Keratinocyte (primary cell): ENCODE results near the gene HOXB7. TPM values are rescaled to one million over a fixed set of nuclear protein-coding genes. Genes with fewer than 3 reads are reported as not detected.

Experiments used
- DNase-seq: peaks from one replicate; pipeline ENCODE4 v3.0.0-alpha.2; 2011; ENCODE audit warnings: low read depth, missing footprints, low spot score
- FAIRE-seq: peaks from 2 replicates; lab custom pipeline; 2011; peaks lifted over from hg19 to GRCh38; lab: Jason Lieb, UNC
- H2AFZ ChIP-seq: 2 replicates; pipeline ENCODE4 v1.6.0; 2012; ENCODE audit warnings: low read length, control low read depth, inconsistent platforms; ENCODE audit not compliant: control insufficient read depth
- H3K27ac ChIP-seq: 2 replicates; pipeline ENCODE4 v1.5.1; 2011; ENCODE audit warnings: low read length; ENCODE audit not compliant: control insufficient read depth, insufficient read depth
- H3K27me3 ChIP-seq: 3 replicates; pipeline ENCODE4 v1.6.0; 2011; ENCODE audit warnings: low read length; ENCODE audit not compliant: control insufficient read depth, insufficient read depth; ENCODE audit errors: extremely low read depth
- H3K36me3 ChIP-seq, 2 experiments: 2 replicates in 1 of 2; 3 replicates in 1 of 2; pipeline ENCODE4 v1.5.1; 2011; ENCODE audit warnings: low read length in 2 of 2, mild to moderate bottlenecking in 1 of 2; ENCODE audit not compliant: control insufficient read depth in 2 of 2, insufficient read depth in 2 of 2; ENCODE audit errors: extremely low read depth in 1 of 2
- H3K4me1 ChIP-seq: 3 replicates; pipeline ENCODE4 v1.5.1; 2011; ENCODE audit warnings: low read length; ENCODE audit not compliant: control insufficient read depth, insufficient read depth; ENCODE audit errors: extremely low read depth
- H3K4me2 ChIP-seq: 3 replicates; pipeline ENCODE4 v1.6.0; 2011; ENCODE audit warnings: low read depth, low read length; ENCODE audit not compliant: control insufficient read depth, insufficient read depth; ENCODE audit errors: extremely low read depth
- H3K4me3 ChIP-seq, 3 experiments: fragments of 200-600 bp in 1 of 3; sonication (generic) in 1 of 3; 2 replicates in 2 of 3; 3 replicates in 1 of 3; pipeline ENCODE4 v1.5.1; 2011 to 2016; ENCODE audit warnings: low read length in 3 of 3, mild to moderate bottlenecking in 3 of 3, control low read depth in 2 of 3, inconsistent platforms in 1 of 3, low read depth in 1 of 3, mixed read lengths in 1 of 3, mixed run types in 1 of 3, moderate library complexity in 1 of 3; ENCODE audit not compliant: control insufficient read depth in 2 of 3, insufficient read depth in 2 of 3; ENCODE audit errors: extremely low read depth in 1 of 3
- H3K79me2 ChIP-seq: 2 replicates; pipeline ENCODE4 v1.6.0; 2012; ENCODE audit warnings: low read length; ENCODE audit not compliant: control insufficient read depth, insufficient read depth
- H3K9ac ChIP-seq: 3 replicates; pipeline ENCODE4 v1.6.0; 2011; ENCODE audit warnings: low read length; ENCODE audit not compliant: control insufficient read depth, insufficient read depth; ENCODE audit errors: extremely low read depth
- H3K9me1 ChIP-seq: 3 replicates; pipeline ENCODE4 v1.6.0; 2011; ENCODE audit warnings: low read length; ENCODE audit not compliant: control insufficient read depth, insufficient read depth; ENCODE audit errors: extremely low read depth
- H3K9me3 ChIP-seq: 2 replicates; pipeline ENCODE4 v1.5.1; 2012; ENCODE audit warnings: low read depth, low read length; ENCODE audit not compliant: control insufficient read depth
- H4K20me1 ChIP-seq: 3 replicates; pipeline ENCODE4 v1.6.0; 2011; ENCODE audit warnings: low read length; ENCODE audit not compliant: control insufficient read depth, insufficient read depth; ENCODE audit errors: extremely low read depth
- CTCF ChIP-seq, 3 experiments: IDR thresholded peaks in 1 of 3; conservative IDR thresholded peaks in 1 of 3; optimal IDR thresholded peaks in 1 of 3; 2 replicates in 2 of 3; 3 replicates in 1 of 3; pipeline versions ENCODE3 to v1.5.1; 2011; ENCODE audit warnings: low read length in 3 of 3, mild to moderate bottlenecking in 3 of 3, moderate library complexity in 2 of 3, control low read depth in 1 of 3, inconsistent platforms in 1 of 3; ENCODE audit not compliant: insufficient read depth in 2 of 3; ENCODE audit errors: extremely low read depth in 1 of 3
- EZH2 ChIP-seq: IDR thresholded peaks from one replicate; pipeline ENCODE4 v1.6.1; 2012; ENCODE audit warnings: inconsistent platforms, mild to moderate bottlenecking, low read length, moderate library complexity
- dilution Hi-C: fragments of 300-500 bp; cut with MboI; formaldehyde crosslinking; loops from one replicate; pipeline ENCODE4 v1.7.0; 2020; ENCODE audit warnings: low sequenced_read_pairs; ENCODE audit not compliant: extremely low pct_ligation_motif_present
- polyA plus RNA-seq, 5 experiments: library from polyadenylated mRNA; depleted of rRNA in 3 of 5; stranded (reverse) in 3 of 5; stranded (forward) in 1 of 5; unstranded in 1 of 5; fragments of >200 nt; gene quantifications; 1 replicate in 1 of 5; 2 replicates in 3 of 5; 3 replicates in 1 of 5; pipeline versions ENCODE4 v1.2.1 to v1.2.3, GENCODE V29; 2011 to 2012; ENCODE audit warnings: missing spikeins in 2 of 5, low read depth in 1 of 5, low replicate concordance in 1 of 5

The HOXB7 gene
- polyA plus RNA-seq, 1 donor (not counting 4 experiments of a cell fraction or from before 2014, with no cell fraction given): 1.0 TPM

GRCh38 chr17:48619826-48620449 is 9.1 kb upstream of the HOXB7 start:
- Histone ChIP-seq H3K4me1 (no peaks in the 10 kb centered on the region), H3K9me1 (peaks cover 2% of the 10 kb centered on the region), H3K27ac (no peak overlapping the region), H3K4me3 (no peak overlapping the region), H3K9ac (no peak overlapping the region), H3K9me3 (no peaks in the 10 kb centered on the region), H3K27me3 (peaks cover 100% of the 10 kb centered on the region), H2AFZ (no peak overlapping the region), H3K4me2 (no peak overlapping the region), H3K36me3 (no peaks in the 10 kb centered on the region), H4K20me1 (no peaks in the 10 kb centered on the region), H3K79me2 (no peaks in the 10 kb centered on the region)
- dilution Hi-C loops: no loop called here
- TF ChIP-seq CTCF (optimal IDR thresholded peaks at IDR 0.05 in 1 of 3, IDR thresholded peaks at IDR 0.05 in 1 of 3, conservative IDR thresholded peaks at IDR 0.05 in 1 of 3; ENCODE audit: extremely low read depth in 1 of 3, insufficient read depth in 2 of 3, low read length in 3 of 3) (no peak), EZH2 (peak; percentile 96)
- DNase-seq (no peak), FAIRE-seq (no peak)

GRCh38 chr17:48618256-48618896 is 7.6 kb upstream of the HOXB7 start:
- DNase-seq (no peak), FAIRE-seq (no peak)
- H3K27me3 ChIP-seq: peaks cover 99% of the 10 kb centered on the region
- no peaks in the 10 kb centered on the region for H3K9me3 ChIP-seq
- H3K79me2 ChIP-seq: no peaks in the 10 kb centered on the region
- no peak overlapping the region for H3K27ac ChIP-seq
- TF ChIP-seq EZH2 (peak; percentile 6), CTCF (optimal IDR thresholded peaks at IDR 0.05 in 1 of 3, IDR thresholded peaks at IDR 0.05 in 1 of 3, conservative IDR thresholded peaks at IDR 0.05 in 1 of 3; ENCODE audit: extremely low read depth in 1 of 3, insufficient read depth in 2 of 3, low read length in 3 of 3) (peak; percentile 87 to 92 (median 91))
- H3K4me2 ChIP-seq: no peak overlapping the region
- dilution Hi-C loops: no loop called here
- no peaks in the 10 kb centered on the region for H4K20me1 ChIP-seq
- H3K9me1 ChIP-seq: peaks cover 2% of the 10 kb centered on the region
- H3K36me3 ChIP-seq: no peaks in the 10 kb centered on the region
- H3K4me3 ChIP-seq: no peak overlapping the region
- H3K9ac ChIP-seq: no peak overlapping the region
- H3K4me1 ChIP-seq: peaks cover 4% of the 10 kb centered on the region
- H2AFZ ChIP-seq: no peak overlapping the region
